GM23338 (cell line): ENCODE results near the gene PRDM8. TPM values are rescaled to one million over a fixed set of nuclear protein-coding genes. Genes with fewer than 3 reads are reported as not detected.

Experiments
- ATAC-seq: fragments of 200-7000 bp; cut with Tn5 transposase; 3 replicates; pipeline ENCODE4 v1.9.1; 2020
- DNase-seq: peaks from one replicate; pipeline ENCODE4 v3.0.0-alpha.2; 2015; ENCODE audit warnings: low spot score
- H2AFZ ChIP-seq: fragments of 200-600 bp; sonication (generic); 2 replicates; pipeline ENCODE4 v1.8.0; 2016; ENCODE audit warnings: antibody characterized with exemption, mild to moderate bottlenecking, moderate library complexity
- H3F3A ChIP-seq: fragments of 200-600 bp; sonication (generic); replicated peaks from 2 replicates; pipeline ENCODE4 v1.8.0; 2017; ENCODE audit warnings: antibody characterized with exemption, mixed run types, low read depth
- H3K27ac ChIP-seq: fragments of 200-600 bp; sonication (generic); 2 replicates; pipeline ENCODE4 v1.6.1; 2016; ENCODE audit warnings: low read depth
- H3K27me3 ChIP-seq: fragments of 200-600 bp; sonication (generic); 2 replicates; pipeline ENCODE4 v1.8.0; 2016; ENCODE audit warnings: mild to moderate bottlenecking, mixed run types, moderate library complexity; ENCODE audit not compliant: insufficient read depth
- H3K36me3 ChIP-seq: fragments of 200-600 bp; sonication (generic); 2 replicates; pipeline ENCODE4 v1.8.0; 2016; ENCODE audit warnings: mild to moderate bottlenecking; ENCODE audit not compliant: insufficient read depth
- H3K4me1 ChIP-seq: fragments of 200-600 bp; sonication (generic); 2 replicates; pipeline ENCODE4 v1.8.0; 2016; ENCODE audit warnings: mild to moderate bottlenecking, moderate library complexity; ENCODE audit not compliant: insufficient read depth
- H3K4me2 ChIP-seq: fragments of 200-600 bp; sonication (generic); 2 replicates; pipeline ENCODE4 v1.7.1; 2017; ENCODE audit warnings: mixed run types
- H3K4me3 ChIP-seq: fragments of 200-600 bp; sonication (generic); 2 replicates; pipeline ENCODE4 v1.6.1; 2016; ENCODE audit warnings: mixed run types
- H3K79me2 ChIP-seq: fragments of 200-600 bp; sonication (generic); replicated peaks from 2 replicates; pipeline ENCODE4 v1.8.0; 2017; ENCODE audit warnings: mild to moderate bottlenecking; ENCODE audit not compliant: insufficient read depth
- H3K9me2 ChIP-seq: fragments of 200-600 bp; sonication (generic); 2 replicates; pipeline ENCODE4 v1.8.0; 2017; ENCODE audit not compliant: insufficient read depth
- H4K20me1 ChIP-seq: fragments of 200-600 bp; sonication (generic); replicated peaks from 2 replicates; pipeline ENCODE4 v1.8.0; 2017; ENCODE audit warnings: mild to moderate bottlenecking; ENCODE audit not compliant: insufficient read depth
- H3K27ac Mint-ChIP-seq: 2 replicates; pipeline ENCODE4 v1.8.0; 2020; ENCODE audit warnings: inconsistent platforms, mild to moderate bottlenecking, moderate library complexity, mixed read lengths
- H3K27me3 Mint-ChIP-seq: 3 replicates; pipeline ENCODE4 v1.8.0; 2022; ENCODE audit warnings: low read depth, mild to moderate bottlenecking, moderate library complexity, mixed read lengths, inconsistent platforms; ENCODE audit not compliant: insufficient read depth, poor library complexity
- H3K36me3 Mint-ChIP-seq: 3 replicates; pipeline ENCODE4 v1.8.0; 2021; ENCODE audit warnings: low read depth, mild to moderate bottlenecking, inconsistent platforms, moderate library complexity, mixed read lengths
- H3K4me1 Mint-ChIP-seq: 3 replicates; pipeline ENCODE4 v1.8.0; 2020; ENCODE audit warnings: mild to moderate bottlenecking, inconsistent platforms, mixed read lengths
- H3K4me3 Mint-ChIP-seq: 3 replicates; pipeline ENCODE4 v1.8.0; 2021; ENCODE audit warnings: moderate library complexity, mild to moderate bottlenecking, inconsistent platforms, mixed read lengths
- H3K9me3 Mint-ChIP-seq: 3 replicates; pipeline ENCODE4 v1.8.0; 2020; ENCODE audit warnings: moderate library complexity, mild to moderate bottlenecking, inconsistent platforms, mixed read lengths
- CREB1 ChIP-seq: fragments of 250-450 bp; sonication (Bioruptor Pico); IDR thresholded peaks from 2 replicates; pipeline ENCODE4 v1.5.0; 2020; ENCODE audit warnings: low read depth, mild to moderate bottlenecking, moderate library complexity
- EZH2 ChIP-seq: fragments of 200-600 bp; sonication (generic); IDR thresholded peaks from one replicate; pipeline ENCODE4 v1.8.0; 2017; ENCODE audit warnings: antibody characterized with exemption, mild to moderate bottlenecking, low read depth; ENCODE audit not compliant: unreplicated experiment
- EZH2phosphoT487 ChIP-seq: fragments of 200-600 bp; sonication (generic); IDR thresholded peaks from one replicate; pipeline ENCODE4 v1.8.1; 2018; ENCODE audit warnings: antibody characterized with exemption; ENCODE audit not compliant: unreplicated experiment
- JUNB ChIP-seq: IDR thresholded peaks from one replicate; pipeline ENCODE4 v1.6.1; 2016; ENCODE audit warnings: antibody characterized with exemption; ENCODE audit not compliant: unreplicated experiment
- NANOG ChIP-seq: IDR thresholded peaks from 2 replicates; pipeline ENCODE4 v1.6.1; 2016; ENCODE audit warnings: antibody characterized with exemption, borderline replicate concordance
- POLR2AphosphoS5 ChIP-seq: IDR thresholded peaks from 2 replicates; pipeline ENCODE4 v1.6.1; 2016; ENCODE audit warnings: antibody characterized with exemption, low read depth
- REST ChIP-seq: IDR thresholded peaks from one replicate; pipeline ENCODE4 v1.6.1; 2018; ENCODE audit warnings: antibody characterized with exemption; ENCODE audit not compliant: unreplicated experiment
- STAT1 ChIP-seq: IDR thresholded peaks from one replicate; pipeline ENCODE4 v1.6.1; 2016; ENCODE audit warnings: antibody characterized with exemption; ENCODE audit not compliant: unreplicated experiment
- ZNF114 ChIP-seq: fragments of 250-450 bp; sonication (Bioruptor Pico); IDR thresholded peaks from 2 replicates; pipeline ENCODE4 v1.5.0; 2020; ENCODE audit warnings: mild to moderate bottlenecking, moderate library complexity
- ZNF331 ChIP-seq: fragments of 250-450 bp; sonication (Bioruptor Pico); IDR thresholded peaks from 2 replicates; pipeline ENCODE4 v1.5.0; 2020; ENCODE audit warnings: low read depth, mild to moderate bottlenecking, moderate library complexity
- polyA plus RNA-seq: library from polyadenylated mRNA; unstranded; fragments of >200 nt; fragmentation: Nextera tagmentation; extraction: Ambion mirVana; gene quantifications from 2 replicates; pipeline ENCODE4 v1.2.1, GENCODE V29; 2016
- total RNA-seq: library from RNA; depleted of rRNA; stranded (reverse); fragments of >200 nt; shearing (Covaris generic); gene quantifications from 2 replicates; pipeline ENCODE4 v1.2.3, GENCODE V29; 2014
- TF ChIP-seq, protein P1 (sequence below): IDR thresholded peaks from 2 replicates; pipeline ENCODE4 v1.6.1; 2016; ENCODE audit warnings: antibody characterized with exemption
- TF ChIP-seq, protein P2 (sequence below): fragments of 250-450 bp; sonication (Bioruptor Pico); IDR thresholded peaks from 2 replicates; pipeline ENCODE4 v1.5.0; 2020; ENCODE audit warnings: mild to moderate bottlenecking, moderate library complexity
- TF ChIP-seq, protein P3 (sequence below), 2 experiments: fragments of 200-600 bp in 1 of 2; sonication (generic) in 1 of 2; conservative IDR thresholded peaks; 2 replicates each; pipeline versions ENCODE4 v1.5.1 to v1.6.1; 2016 to 2017; ENCODE audit warnings: antibody characterized with exemption in 2 of 2, low read depth in 2 of 2, mild to moderate bottlenecking in 2 of 2, moderate library complexity in 1 of 2

Gene PRDM8
- total and polyA plus RNA-seq, 2 experiments from 2014 or later = 0.16 TPM; not detected in 1

GRCh38 chr4:80226094-80226493 lies 28.8 kb downstream of the PRDM8 start:
- H3K4me1 Mint-ChIP-seq = no peaks in the 10 kb centered on the region
- Histone ChIP-seq H3K27me3 (no peaks in the 10 kb centered on the region), H3K36me3 (no peaks in the 10 kb centered on the region), H3K27ac (no peak overlapping the region), H3K79me2 (no peaks in the 10 kb centered on the region), H3F3A (no peaks in the 10 kb centered on the region), H4K20me1 (no peaks in the 10 kb centered on the region), H3K4me1 (no peaks in the 10 kb centered on the region), H2AFZ (no peak overlapping the region), H3K9me2 (no peaks in the 10 kb centered on the region), H3K4me3 (no peak overlapping the region), H3K4me2 (no peak overlapping the region)
- no peak overlapping the region for H3K4me3 Mint-ChIP-seq
- no peak for DNase-seq
- no peaks in the 10 kb centered on the region for H3K27me3 Mint-ChIP-seq
- no peaks in the 10 kb centered on the region for H3K9me3 Mint-ChIP-seq
- no peak for ATAC-seq
- TF ChIP-seq POLR2AphosphoS5 = no peak
- TF ChIP-seq, protein P1, sequence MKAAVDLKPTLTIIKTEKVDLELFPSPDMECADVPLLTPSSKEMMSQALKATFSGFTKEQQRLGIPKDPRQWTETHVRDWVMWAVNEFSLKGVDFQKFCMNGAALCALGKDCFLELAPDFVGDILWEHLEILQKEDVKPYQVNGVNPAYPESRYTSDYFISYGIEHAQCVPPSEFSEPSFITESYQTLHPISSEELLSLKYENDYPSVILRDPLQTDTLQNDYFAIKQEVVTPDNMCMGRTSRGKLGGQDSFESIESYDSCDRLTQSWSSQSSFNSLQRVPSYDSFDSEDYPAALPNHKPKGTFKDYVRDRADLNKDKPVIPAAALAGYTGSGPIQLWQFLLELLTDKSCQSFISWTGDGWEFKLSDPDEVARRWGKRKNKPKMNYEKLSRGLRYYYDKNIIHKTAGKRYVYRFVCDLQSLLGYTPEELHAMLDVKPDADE = no peak
- TF ChIP-seq, protein P2, sequence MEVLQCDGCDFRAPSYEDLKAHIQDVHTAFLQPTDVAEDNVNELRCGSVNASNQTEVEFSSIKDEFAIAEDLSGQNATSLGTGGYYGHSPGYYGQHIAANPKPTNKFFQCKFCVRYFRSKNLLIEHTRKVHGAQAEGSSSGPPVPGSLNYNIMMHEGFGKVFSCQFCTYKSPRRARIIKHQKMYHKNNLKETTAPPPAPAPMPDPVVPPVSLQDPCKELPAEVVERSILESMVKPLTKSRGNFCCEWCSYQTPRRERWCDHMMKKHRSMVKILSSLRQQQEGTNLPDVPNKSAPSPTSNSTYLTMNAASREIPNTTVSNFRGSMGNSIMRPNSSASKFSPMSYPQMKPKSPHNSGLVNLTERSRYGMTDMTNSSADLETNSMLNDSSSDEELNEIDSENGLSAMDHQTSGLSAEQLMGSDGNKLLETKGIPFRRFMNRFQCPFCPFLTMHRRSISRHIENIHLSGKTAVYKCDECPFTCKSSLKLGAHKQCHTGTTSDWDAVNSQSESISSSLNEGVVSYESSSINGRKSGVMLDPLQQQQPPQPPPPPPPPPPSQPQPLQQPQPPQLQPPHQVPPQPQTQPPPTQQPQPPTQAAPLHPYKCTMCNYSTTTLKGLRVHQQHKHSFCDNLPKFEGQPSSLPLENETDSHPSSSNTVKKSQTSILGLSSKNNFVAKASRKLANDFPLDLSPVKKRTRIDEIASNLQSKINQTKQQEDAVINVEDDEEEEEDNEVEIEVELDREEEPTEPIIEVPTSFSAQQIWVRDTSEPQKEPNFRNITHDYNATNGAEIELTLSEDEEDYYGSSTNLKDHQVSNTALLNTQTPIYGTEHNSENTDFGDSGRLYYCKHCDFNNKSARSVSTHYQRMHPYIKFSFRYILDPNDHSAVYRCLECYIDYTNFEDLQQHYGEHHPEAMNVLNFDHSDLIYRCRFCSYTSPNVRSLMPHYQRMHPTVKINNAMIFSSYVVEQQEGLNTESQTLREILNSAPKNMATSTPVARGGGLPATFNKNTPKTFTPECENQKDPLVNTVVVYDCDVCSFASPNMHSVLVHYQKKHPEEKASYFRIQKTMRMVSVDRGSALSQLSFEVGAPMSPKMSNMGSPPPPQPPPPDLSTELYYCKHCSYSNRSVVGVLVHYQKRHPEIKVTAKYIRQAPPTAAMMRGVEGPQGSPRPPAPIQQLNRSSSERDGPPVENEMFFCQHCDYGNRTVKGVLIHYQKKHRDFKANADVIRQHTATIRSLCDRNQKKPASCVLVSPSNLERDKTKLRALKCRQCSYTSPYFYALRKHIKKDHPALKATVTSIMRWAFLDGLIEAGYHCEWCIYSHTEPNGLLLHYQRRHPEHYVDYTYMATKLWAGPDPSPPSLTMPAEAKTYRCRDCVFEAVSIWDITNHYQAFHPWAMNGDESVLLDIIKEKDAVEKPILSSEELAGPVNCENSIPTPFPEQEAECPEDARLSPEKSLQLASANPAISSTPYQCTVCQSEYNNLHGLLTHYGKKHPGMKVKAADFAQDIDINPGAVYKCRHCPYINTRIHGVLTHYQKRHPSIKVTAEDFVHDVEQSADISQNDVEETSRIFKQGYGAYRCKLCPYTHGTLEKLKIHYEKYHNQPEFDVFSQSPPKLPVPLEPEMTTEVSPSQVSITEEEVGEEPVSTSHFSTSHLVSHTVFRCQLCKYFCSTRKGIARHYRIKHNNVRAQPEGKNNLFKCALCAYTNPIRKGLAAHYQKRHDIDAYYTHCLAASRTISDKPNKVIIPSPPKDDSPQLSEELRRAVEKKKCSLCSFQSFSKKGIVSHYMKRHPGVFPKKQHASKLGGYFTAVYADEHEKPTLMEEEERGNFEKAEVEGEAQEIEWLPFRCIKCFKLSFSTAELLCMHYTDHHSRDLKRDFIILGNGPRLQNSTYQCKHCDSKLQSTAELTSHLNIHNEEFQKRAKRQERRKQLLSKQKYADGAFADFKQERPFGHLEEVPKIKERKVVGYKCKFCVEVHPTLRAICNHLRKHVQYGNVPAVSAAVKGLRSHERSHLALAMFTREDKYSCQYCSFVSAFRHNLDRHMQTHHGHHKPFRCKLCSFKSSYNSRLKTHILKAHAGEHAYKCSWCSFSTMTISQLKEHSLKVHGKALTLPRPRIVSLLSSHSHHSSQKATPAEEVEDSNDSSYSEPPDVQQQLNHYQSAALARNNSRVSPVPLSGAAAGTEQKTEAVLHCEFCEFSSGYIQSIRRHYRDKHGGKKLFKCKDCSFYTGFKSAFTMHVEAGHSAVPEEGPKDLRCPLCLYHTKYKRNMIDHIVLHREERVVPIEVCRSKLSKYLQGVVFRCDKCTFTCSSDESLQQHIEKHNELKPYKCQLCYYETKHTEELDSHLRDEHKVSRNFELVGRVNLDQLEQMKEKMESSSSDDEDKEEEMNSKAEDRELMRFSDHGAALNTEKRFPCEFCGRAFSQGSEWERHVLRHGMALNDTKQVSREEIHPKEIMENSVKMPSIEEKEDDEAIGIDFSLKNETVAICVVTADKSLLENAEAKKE (CRISPR knock-in tag) = no peak
- TF ChIP-seq CREB1 (CRISPR knock-in tag) = no peak
- TF ChIP-seq REST = no peak
- no peak for TF ChIP-seq STAT1
- TF ChIP-seq EZH2 = no peak
- no peak for TF ChIP-seq ZNF114 (CRISPR knock-in tag)
- TF ChIP-seq JUNB = no peak
- TF ChIP-seq, protein P3, sequence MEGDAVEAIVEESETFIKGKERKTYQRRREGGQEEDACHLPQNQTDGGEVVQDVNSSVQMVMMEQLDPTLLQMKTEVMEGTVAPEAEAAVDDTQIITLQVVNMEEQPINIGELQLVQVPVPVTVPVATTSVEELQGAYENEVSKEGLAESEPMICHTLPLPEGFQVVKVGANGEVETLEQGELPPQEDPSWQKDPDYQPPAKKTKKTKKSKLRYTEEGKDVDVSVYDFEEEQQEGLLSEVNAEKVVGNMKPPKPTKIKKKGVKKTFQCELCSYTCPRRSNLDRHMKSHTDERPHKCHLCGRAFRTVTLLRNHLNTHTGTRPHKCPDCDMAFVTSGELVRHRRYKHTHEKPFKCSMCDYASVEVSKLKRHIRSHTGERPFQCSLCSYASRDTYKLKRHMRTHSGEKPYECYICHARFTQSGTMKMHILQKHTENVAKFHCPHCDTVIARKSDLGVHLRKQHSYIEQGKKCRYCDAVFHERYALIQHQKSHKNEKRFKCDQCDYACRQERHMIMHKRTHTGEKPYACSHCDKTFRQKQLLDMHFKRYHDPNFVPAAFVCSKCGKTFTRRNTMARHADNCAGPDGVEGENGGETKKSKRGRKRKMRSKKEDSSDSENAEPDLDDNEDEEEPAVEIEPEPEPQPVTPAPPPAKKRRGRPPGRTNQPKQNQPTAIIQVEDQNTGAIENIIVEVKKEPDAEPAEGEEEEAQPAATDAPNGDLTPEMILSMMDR (conservative IDR thresholded peaks at IDR 0.05; ENCODE audit: low read depth in 2 of 2) = no peak
- no peak for TF ChIP-seq EZH2phosphoT487
- no peak for TF ChIP-seq ZNF331 (CRISPR knock-in tag)
- no peak for TF ChIP-seq NANOG
- H3K27ac Mint-ChIP-seq = no peak overlapping the region
- no peaks in the 10 kb centered on the region for H3K36me3 Mint-ChIP-seq
